ENCODE measurements around the gene CHMP2A.
"Not testable (repeated sequence)": the region's sequence is repeated elsewhere in the genome, so short reads cannot be mapped to it uniquely, and the experiment has no call there.

Gene CHMP2A

GRCh38 chr19:58555369-58555885 lies 522 bp upstream of the CHMP2A start:
- DNase-seq (ENCODE audit: low read depth in 2 of 2), result no peak

DNA sequence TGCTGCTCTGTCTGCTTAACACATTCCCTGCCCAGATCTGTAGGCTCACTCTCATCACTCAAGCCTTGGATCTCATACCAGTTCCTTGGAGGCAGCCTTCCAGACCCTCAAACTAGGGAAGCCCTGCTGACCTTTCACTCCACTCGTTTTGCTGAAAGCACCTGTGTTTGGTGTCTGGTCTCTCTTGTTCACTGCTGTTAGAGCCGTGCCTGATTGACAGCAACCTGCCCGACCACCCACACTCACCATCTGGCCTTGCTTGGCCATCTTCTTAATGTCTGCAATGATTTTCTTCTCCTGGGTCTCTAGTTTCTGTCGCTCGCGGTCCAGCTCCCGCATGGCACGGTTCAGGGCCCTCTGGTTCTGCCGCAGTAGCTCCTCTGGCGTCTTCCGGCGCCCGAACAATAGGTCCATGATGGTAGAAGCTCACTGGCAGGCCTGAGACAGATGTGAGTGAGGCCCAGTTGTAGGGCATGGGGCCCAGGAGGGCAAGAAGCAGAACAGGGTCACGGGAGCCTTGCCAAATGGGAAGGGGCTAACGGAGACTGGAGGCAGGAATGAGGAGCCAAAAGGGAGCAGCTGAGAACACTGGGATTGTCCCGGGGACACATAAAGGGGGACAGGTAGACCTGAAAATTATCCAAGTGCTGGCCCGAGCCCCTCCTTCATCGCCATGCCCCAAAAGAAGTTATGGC lies 959 bp downstream of the CHMP2A start:
- no peak for DNase-seq (ENCODE audit: low read depth in 2 of 2)

- no peak for DNase-seq (ENCODE audit: low read depth in 2 of 2)
Observed at GRCh38 chr19:58552655-58553054, 2.2 kb downstream of the CHMP2A start.

- no peak for DNase-seq (ENCODE audit: low read depth in 2 of 2)
Observed at GRCh38 chr19:58551577-58552471, 3.1 kb downstream of the CHMP2A start.

DNA sequence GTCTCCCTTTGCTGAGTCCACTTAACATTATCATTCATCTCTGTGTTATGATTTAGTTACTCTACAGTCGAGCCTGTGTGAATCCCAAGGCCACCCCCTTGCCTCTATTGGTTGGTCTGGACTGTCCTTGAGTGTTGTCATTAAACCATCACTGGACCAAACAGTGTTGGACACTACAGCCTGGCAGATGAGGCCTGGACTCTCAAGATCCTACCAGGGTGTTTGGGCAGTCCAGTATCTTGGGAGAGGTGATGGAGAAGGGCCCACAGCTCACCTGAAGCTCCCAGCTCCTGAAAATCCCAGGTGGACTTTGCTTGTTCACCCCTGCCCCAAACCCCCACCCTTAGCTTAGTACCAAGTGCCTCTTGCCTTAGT lies 3.8 kb downstream of the CHMP2A start:
- DNase-seq (ENCODE audit: low read depth in 2 of 2), result no peak

DNA sequence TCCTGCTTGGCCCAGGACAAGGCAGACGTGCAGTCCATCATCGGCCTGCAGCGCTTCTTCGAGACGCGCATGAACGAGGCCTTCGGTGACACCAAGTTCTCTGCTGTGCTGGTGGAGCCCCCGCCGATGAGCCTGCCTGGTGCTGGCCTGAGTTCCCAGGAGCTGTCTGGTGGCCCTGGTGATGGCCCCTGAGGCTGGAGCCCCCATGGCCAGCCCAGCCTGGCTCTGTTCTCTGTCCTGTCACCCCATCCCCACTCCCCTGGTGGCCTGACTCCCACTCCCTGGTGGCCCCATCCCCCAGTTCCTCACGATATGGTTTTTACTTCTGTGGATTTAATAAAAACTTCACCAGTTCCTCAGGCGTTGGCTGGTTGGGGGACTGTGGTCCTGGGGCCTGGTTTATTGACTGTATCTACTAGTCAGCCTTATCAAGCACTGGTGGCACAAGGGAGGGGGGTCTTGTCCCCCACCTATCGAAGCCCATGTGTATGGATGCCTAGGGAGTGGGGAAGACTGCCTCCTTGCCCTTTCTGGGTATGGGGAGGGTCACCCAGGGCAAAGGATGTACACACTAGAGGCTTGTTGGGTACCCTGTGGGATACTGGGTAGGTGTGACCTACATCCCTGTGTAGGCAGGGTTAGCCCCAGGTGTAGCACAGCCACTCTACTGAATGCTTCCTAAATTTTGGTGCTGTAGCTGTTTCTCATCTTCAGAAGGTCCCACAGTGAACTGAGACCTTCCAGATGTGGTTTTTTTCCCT lies 4.4 kb downstream of the CHMP2A start:
- DNase-seq (ENCODE audit: low read depth in 2 of 2), result no peak

GRCh38 chr19:58549664-58550361 lies 5.1 kb downstream of the CHMP2A start:
- DNase-seq (ENCODE audit: low read depth in 2 of 2), result no peak

DNA sequence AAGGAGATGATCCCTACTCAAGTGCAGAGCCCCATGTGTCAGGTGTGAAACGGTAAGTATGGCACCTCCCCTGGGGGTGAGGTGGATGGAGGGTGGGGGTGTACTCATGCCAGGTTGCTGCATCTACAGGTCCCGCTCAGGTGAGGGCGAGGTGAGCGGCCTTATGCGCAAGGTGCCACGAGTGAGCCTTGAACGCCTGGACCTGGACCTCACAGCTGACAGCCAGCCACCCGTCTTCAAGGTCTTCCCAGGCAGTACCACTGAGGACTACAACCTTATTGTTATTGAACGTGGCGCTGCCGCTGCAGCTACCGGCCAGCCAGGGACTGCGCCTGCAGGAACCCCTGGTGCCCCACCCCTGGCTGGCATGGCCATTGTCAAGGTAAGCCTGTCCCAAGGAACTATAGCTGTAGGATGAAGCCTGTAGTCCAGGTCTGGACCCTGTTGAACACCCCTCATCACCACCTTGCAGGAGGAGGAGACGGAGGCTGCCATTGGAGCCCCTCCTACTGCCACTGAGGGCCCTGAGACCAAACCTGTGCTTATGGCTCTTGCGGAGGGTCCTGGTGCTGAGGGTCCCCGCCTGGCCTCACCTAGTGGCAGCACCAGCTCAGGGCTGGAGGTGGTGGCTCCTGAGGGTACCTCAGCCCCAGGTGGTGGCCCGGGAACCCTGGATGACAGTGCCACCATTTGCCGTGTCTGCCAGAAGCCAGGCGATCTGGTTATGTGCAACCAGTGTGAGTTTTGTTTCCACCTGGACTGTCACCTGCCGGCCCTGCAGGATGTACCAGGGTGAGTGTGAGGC lies 5.8 kb downstream of the CHMP2A start:
- no peak for DNase-seq (ENCODE audit: low read depth in 2 of 2)

DNA sequence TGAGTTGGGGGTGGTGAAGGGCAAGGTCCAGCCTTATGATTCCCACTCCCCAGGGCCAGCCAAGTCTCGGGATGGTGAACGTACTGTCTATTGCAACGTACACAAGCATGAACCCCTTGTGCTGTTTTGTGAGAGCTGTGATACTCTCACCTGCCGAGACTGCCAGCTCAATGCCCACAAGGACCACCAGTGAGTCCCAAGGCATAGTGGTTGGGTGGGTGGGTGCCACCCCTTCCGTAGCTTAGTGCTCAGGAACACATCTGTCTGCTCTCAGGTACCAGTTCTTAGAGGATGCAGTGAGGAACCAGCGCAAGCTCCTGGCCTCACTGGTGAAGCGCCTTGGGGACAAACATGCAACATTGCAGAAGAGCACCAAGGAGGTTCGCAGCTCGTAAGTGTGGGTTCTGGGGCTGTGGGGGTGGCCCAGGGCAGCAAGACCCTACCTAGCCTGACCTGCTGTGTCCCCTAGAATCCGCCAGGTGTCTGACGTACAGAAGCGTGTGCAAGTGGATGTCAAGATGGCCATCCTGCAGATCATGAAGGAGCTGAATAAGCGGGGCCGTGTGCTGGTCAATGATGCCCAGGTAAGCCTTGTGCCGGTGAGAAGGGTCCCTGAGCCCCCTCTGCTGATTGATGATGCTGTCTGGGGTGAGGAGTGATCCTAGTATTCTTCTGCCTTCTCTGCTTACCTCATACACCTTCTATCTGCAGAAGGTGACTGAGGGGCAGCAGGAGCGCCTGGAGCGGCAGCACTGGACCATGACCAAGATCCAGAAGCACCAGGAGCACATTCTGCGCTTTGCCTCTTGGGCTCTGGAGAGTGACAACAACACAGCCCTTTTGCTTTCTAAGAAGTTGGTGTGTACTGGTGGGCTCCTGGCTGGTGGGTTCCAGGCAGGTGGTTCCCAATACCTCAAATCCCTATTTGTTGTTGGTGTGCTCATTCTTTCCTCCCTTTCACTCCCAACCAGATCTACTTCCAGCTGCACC lies 7.3 kb downstream of the CHMP2A start:
- DNase-seq (ENCODE audit: low read depth in 2 of 2), result no peak

DNA sequence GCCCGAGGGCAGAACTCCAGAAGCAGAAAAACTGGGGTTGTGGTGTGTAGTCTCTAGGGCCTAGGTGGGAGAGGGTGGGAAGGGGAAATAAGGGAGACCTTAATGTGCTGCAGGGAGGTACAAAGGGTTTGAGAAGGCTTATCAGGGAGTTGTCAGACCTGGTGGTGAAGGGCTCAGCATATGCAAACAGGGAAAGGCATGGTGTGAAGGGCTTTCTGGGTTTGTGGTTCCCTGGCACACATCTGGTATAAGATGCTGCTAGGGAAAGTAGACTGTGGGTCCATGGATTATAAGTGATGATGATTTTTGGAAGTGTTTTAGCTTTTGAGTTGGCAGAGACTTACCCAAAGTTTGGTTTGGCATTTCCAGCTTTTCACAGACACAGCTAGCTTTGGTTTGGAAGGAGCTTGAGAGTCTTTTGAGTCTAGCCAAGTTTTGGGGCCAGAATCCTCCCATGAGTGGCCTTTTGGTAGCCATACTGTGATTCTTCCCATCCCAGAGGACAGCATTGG lies 8.8 kb downstream of the CHMP2A start:
- no peak for DNase-seq (ENCODE audit: low read depth in 2 of 2)

DNA sequence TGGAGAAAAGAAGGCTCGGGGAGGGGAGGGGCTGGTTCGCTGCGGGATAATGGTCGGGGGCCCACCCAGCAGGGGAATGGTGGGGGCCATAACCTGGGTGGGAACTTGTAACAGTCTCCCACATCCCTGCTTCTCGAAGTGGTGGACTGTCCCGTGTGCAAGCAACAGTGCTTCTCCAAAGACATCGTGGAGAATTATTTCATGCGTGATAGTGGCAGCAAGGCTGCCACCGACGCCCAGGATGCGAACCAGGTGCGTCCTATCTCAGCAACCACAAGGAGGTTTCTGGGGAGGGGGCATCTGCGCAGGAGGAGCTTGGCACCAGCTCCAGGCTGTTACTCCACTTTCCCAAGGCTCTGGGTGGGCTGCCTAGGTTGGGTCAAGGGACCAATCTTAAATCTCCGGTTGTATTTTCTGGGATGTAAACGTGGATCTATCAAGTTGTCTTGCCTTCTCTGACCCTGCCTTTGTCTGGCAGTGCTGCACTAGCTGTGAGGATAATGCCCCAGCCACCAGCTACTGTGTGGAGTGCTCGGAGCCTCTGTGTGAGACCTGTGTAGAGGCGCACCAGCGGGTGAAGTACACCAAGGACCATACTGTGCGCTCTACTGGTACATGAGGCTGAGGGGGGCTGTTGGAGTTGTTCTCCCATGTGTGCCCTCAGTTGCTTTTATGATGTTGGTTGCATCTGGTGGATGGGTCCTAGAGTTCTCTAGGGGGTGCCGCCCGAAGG lies 9.5 kb downstream of the CHMP2A start:
- no peak for DNase-seq (ENCODE audit: low read depth in 2 of 2)

GRCh38 chr19:58544591-58545285 lies 10.2 kb downstream of the CHMP2A start:
- DNase-seq (ENCODE audit: low read depth in 2 of 2), result peak; percentile 48 to 66

GRCh38 chr19:58543826-58544590 lies 10.9 kb downstream of the CHMP2A start, which contains the start of gene TRIM28:
Gene TRIM28, plus strand, starts transcription at chr19:58544064. Its CDS starts 694 bp downstream, at chr19:58544758.
- peak; percentile 100 for DNase-seq (ENCODE audit: low read depth in 2 of 2)

- DNase-seq (ENCODE audit: low read depth in 2 of 2), result not testable (repeated sequence)
Observed at GRCh38 chr19:58542641-58543372, 12.1 kb downstream of the CHMP2A start.

GRCh38 chr19:58539169-58539559 lies 15.7 kb downstream of the CHMP2A start:
- not testable (repeated sequence) for DNase-seq (ENCODE audit: low read depth in 2 of 2)

Measured in stimulated activated CD8-positive, alpha-beta memory T cell treated with anti-CD3 and anti-CD28 coated beads, Interleukin-7, amount 100 ng/mL, for 1 hour (primary cell).